ENCODE measurements around the gene CAMSAP1.

GRCh38 chr9:135768516-135769218, 138.7 kb downstream of the CAMSAP1 start:
- TF ChIP-seq SP3 (tag by site-specific recombination; IDR thresholded peaks at IDR 0.05): no peak
- no peak for TF ChIP-seq CTCF (tag by site-specific recombination; IDR thresholded peaks at IDR 0.05)
- no peak for TF ChIP-seq ZNF248 (tag by site-specific recombination; IDR thresholded peaks at IDR 0.05)
- no peak for TF ChIP-seq KLF9 (tag by site-specific recombination; IDR thresholded peaks at IDR 0.05; ENCODE audit: low read depth)
- TF ChIP-seq TCF7L2 (IDR thresholded peaks at IDR 0.05; ENCODE audit: borderline replicate concordance, low read depth, low read length): no peak
- TF ChIP-seq ZNF501 (tag by site-specific recombination; IDR thresholded peaks at IDR 0.05): no peak
- TF ChIP-seq ATF2 (tag by site-specific recombination; IDR thresholded peaks at IDR 0.05; ENCODE audit: low read depth): no peak
